GM18907 (cell line): ENCODE measurements around the gene ITGA3.

Experiments used
- ATAC-seq: cut with Tn5 transposase; IDR thresholded peaks from one replicate; pipeline ENCODE4 v1.9.1; 2021; ENCODE audit warnings: mild to moderate bottlenecking, moderate library complexity; ENCODE audit not compliant: unreplicated experiment

ITGA3 gene

DNA sequence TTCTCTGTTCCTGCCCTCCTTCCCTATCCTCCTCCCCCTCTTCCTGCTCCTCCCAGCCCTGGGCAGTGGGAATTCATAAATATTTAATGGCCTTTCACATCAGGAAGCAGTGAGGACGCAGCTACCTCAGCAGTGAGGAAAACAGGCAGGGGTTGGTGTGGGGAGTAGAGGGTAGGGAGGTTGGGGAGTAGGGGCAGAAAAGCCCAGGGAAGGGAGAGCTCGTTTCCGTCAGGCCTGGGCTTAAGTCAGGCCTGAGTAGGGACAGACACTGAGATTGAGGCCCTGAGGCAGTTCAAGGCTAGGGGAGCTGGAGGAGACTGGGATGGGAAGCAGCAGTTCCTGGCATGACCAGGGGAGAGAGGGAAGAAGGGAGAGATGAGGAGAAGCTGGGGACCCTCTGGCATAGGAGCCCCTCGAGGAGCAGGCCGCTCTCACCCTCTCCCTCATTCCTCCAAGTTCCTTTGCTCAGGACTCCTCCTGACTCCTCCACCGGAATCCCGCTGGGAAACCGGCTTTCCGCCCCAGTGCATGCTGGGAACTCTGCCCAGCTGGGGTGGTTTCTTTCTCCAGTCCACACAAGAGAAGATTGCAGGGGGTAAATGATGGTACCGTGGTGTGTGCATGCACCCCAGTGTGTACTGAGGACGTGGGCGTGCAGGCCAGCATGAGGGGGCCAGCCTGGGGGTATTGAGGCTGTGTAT lies 67.9 kb downstream of the ITGA3 start:
- ATAC-seq: no peak

DNA sequence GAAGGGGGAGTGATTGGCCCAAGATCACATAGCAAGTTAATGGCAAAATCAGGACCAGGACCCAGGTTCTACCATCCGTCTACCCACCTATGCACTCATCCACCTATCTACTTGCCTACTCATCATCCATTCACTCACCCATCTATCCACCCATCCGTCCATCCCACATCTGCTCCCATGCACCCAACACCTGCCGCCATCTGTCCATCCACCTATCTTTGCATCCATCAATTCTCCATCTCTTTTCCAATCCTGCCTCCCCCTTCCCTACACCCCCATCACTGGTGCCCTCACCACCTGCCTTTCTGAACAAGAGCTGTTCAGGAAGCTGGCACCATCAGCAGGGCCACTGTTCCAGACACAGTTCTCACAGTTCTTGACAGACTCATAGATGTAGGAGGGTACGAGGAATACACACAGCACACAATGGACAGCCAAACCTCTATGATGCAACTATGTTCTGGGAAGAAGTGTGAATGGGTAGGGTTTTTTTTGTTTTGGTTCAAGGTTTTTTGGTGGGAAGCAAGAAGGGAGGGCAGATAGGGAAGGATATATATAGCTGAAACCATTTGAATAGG lies 69.6 kb downstream of the ITGA3 start:
- ATAC-seq: no peak

DNA sequence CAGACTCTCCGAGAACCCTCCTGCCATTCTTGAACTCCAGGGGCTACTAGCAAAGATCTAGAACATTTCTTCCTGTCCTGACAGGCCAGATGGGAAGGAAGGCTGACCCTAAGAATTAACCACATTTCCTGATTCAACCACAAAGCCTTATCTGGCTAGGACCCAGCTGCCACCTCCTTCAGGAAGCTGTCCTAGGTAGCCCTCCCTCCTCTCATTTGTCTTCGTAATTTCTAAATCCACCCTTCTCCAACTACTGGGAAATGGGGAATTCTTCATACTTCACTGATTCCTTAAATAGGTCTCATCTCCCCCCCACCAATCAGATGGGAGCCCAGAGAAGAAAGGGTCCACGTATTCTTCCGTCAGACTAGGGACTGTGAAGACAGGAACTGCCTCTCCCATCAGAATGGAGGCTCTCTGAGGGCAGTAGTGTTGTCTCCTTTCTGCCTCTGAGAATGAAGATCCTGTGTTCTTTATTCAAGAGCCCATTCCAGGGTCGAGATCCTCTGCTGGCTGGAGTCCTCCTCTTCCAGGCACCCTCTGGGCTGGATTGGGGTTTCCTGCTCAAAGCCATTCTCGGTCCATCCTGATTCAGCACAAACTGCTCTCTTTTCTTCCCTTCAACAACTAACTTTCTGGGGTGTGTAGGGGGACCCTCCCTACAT lies 71.9 kb downstream of the ITGA3 start:
- no peak for ATAC-seq

DNA sequence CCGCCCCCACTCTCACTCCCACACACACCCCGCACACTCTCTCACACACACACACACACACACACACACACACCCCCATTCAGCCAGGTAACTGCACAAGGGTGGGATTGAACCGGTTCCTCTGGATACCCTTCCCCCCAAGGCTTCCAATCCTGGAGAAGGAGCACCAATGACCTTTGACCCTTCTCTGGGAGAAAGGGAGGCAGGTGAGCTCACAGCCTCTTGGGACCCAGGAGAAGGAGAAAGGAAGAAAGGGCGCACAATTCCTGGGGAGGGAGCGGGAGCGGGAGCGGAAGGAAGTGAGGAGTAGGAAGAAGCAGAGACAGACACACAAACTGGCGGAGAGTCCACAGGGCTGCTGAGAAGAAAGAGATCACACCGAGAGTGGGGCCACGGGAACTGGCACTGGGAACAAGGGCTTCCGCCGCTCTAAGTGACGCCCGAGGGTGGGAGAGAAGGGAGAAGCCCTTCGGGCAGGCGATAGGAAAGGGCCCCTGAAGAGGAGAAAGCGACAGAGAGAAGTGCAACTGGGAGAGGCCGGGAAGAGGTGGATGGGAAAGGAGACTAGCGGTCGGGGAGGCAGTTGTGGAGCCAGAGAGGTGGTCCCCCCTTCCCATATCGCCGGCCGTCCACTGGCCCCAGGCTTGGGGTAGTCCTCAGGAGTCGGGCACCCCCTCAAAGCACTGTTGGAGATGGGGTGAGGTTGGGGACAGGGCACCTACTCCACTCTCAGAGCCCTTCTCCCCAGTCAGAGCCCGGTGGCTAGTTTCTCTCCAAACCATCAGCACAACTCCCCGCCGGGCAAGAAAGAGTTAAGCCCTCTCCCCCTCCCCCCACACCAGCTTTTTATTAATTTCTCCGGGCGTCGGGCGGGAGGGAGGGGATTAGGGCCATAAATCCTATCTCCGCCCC lies 72.8 kb downstream of the ITGA3 start:
- ATAC-seq: no peak

DNA sequence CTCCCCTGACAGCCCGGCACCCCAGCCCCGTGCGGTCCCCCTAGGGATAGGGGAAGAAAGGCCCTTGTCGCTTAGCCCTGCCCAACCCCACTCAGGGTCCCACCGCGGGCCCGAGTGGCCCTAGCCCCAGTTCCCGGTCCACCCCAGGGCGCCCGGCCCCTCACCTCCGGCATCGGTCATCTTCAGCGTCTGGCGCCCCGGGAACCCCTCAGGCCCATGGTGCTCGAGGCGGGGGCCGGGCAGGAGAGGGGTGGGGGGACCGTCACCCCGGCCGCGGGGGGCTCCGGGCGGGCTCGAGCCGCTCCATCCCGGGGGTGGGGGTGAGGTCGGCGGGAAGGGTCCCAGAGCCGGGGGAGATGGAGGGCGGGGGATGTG lies 73.4 kb downstream of the ITGA3 start:
- no peak for ATAC-seq

DNA sequence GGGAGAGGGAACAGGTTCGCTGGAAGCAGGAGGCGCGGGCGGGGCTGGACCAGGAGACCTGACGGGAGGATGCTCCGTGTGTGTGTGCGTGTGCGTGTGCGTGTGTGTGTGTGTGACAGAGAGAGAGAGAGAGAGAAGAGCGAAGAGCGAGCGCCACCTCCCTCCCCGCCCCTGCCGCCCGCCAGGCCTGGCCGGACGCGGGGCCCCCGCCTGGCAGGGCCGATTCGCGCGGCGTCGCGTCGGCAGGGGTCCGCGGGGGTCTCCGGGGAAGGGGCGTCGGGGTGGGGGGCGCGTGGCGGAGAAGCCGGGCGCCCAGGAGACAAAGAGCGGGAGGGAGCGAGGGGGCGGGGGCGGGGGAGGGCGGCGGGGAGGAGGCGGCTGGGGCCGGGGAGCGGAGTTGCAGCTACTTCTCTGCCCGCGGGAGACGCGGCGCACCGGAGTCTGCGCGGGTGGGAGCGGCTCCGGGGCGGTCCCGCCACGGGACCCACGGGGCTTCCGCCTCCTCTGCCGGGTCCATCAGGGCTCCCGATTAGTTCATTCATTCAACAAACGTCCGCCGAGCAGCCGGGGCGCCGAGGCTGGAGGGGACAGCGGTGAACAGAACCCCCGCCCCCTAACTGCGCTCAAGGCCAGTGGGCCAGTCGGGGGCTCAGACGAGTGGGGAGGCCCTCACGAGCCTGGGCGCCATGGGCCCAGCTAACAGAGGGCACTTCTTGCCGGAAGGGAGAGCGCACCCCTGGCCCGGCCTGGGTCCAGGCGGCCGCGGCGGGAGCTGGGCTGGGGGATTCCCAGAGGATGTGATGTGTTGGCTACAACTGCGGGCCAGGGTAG lies 74.0 kb downstream of the ITGA3 start, which contains the start of gene SAMD14:
SAMD14 (minus strand) TSS at position 433 of the 831 bp plus-strand sequence. CDS start 5,201 bp downstream, outside the sequence.
- ATAC-seq: no peak

DNA sequence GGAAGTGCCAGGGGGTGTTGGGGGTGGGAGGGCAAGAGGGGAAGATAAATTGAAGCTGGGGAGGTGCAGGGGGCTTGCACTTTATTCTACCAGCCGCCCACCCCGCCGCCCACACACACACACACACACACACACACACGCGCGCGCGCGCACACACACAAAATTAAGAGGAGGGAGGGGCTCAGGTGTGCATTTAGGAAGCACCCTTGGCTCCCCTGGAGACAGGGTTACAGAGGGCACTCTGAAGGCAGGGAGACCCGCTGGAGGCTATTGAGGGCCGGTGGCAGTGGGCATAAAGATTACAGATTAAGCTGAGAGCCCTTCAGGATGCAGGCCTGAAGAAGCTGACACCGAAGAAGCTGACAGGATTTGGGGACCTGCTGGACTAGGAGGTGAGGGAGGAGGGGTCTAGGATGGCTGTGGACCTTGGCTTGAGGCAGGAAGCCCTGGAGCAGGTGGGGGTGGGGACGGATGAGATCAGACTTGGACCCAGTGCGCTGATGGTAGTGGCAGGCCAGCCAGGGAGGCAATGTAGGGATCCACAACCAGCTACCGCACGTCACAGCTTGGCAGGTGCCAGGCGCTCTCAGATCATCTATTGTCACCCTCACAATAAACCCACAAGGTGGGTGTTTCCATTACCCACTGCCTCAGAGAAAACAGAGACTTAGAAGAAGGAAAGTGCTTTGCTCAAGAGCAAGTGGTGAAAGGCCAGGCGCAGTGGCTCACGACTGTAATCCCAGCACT lies 74.8 kb downstream of the ITGA3 start:
- no peak for ATAC-seq

DNA sequence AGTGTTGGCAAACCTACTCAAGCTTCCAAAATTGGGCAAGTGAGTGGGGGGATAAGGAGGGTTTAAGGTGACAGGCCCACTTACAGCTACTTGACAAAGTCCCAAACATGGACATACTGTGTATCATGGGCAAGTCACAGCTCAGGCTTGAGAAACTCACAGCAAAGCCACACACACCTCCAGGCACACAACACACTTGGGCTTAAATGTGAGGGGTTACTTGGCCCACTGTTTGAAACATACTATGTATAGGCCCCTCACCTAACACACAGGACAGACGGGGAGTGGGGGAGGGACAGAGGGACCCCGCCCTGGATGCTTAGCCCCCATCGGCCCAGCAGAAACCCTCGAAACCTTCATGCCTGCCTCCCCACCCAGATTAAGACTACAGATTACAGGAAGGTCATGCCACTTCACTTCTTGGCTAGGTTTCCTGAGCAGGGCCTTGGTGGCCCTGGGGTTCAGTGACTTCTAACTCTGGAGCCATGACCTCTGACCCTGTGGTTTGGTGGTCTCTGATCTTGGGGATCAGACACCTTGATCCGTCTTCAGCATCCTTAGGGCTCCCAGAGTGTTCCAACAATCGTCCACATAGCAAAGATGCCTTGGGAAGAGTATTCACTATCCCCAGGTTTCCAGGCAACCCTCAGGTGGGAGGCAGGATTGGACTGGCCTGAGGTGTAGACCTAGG lies 76.3 kb downstream of the ITGA3 start:
- no peak for ATAC-seq

DNA sequence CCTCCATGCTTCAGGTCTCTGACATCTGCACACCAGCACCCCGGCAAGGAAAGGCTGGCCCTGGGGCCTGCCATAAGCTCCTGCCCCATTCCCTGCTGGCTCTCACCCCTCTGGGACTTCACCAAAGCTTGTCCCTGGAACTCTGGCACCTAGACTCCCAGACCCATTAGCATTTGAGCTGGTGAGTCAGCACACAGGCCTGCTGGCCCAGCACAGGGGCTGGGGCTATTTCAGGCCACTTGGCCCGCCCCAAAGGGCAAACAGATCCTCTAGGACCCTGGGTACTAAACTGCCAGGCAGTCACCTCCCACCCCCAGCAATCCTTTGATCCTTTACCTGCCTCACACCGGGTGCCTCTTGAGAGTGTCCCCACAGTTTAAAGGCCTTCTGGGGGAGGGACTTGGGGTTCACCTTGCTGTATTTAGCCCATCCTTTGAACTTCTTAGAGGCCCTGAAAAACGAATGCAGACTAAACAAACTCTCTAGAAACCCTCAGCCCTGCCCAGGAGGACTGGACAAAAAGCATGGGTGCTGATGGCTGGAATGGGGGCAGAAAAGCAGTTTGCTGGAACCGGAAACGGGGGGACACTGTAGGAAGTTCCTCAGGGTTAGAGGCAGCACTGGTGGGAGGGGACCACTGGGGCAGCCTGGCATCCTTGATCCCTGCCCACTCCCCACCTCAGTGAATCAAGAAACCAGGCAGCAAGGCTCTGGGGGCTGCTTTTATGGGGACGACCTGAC lies 77.3 kb downstream of the ITGA3 start:
- no peak for ATAC-seq

DNA sequence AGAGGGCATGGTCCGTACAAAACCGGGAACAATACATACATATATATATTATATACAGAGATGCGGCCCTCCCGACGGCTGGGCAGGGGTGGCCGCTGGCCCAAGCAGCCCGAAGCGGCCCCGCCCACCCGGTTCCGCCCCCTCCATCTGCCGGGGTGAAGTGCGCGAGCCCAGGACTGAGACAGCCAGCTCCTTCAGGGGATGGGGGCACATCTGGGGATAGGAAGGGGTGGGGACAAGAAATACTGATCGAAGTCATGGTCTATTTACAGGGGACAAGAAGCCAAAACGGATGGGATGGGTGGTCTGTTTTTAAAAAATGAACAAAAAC lies 77.8 kb downstream of the ITGA3 start:
- no peak for ATAC-seq

DNA sequence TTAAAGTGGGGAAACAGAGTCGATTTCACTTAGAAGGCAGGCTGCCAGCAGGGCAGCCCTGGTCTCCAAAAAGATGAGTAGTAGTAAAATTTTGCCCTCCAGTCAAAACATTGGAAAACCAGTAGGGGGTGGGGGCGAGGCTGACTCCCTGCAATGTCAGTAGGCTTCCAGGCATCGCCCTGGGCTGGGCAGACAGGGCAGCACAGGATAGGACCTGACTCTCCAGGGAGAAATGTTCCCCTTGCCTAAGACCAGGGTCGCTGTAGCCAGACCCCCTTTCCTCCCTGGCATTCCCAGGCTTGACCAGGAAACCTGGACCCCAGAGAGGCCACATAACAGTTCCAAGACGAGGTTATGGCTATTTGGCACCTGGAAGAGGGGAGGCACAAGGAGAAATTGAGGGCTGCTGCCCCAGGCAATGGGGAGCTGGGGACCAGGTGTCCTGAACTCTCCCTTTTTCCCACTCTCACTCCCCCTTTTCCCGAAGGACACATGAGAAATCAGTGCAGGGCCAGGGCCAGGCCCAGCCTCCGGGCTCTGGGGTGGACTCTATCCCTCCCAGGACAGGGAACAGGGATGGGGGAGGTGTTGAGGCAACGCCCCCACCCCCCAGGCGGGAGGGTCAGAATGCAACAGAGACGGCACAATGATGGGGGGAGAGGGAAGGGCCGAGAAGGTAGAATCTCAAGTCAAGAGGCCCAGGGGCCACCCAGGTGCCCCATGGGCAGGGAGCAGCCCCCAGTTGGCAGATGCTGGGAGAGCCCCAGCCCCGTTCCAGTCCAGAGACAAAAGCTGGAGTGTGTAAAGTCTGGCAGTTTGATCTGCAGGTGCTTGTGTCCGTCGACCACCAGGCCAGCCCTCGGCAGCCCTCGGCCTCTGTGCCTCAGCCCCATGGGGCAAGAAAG lies 78.5 kb downstream of the ITGA3 start:
- ATAC-seq: no peak

DNA sequence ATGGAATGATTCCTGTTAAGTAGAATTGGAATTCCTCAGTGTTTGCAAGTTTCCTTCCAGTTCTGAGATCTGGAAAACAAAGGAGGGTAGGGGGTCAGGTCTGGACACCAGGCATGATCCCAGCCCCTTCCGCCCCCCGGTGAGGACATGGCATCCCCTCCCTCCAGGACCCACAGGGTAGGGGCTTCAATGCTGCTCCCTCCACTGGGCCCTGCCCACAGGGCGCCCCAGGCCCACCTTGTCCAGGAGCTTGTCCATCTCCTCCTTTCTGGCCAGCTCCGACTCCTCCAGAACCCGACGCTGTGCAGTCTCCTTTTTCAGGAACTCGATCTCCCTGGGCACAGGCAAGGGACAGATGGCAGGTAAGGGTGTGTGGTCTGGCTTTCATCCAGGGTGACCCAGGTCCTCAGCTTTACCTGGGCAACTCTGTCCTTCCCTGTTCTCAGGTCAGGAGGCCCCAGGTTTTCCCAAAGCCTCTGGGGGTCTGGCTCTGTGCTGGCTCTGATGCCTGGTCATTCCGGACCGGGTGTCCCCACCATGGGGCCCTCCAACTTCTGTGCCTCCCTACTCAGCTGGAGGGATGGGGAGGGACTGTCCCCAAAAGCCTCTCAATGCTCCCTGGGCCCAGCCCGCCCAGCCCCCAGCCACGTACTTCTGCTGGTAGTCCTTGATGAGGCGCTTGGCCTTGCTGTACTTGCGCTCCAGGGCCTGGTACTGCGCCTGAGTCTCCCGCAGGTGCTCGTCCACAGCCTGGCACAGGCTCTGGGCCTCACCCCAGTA lies 79.6 kb downstream of the ITGA3 start:
- ATAC-seq: no peak

DNA sequence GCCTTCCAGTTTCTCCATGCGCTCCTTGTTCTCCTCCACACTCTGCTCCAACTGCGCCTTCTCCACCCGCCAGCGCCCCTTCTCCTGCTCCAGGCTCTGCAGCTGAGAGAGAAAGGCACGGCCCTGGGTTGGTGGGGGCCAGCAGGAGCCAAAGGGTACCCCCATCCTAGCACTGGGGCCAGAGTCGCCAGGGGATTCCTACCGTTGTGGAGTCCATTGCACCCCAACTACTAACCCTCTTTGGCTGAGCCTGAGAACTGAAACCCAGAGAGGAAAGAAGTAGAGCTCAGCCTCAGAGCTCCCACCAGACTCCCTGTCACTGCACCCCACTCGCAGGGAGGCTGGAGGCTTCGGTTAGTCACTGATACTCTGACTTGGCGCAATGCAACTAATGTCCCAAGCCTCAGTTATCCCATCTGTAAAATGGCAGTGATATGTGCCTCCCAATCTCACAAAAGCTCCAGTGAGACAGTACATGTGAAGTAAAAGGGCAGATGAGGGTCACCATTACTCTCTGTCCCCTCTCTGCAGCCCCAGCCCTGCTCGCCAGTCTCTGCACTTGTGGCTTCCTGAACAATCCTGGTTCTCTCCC lies 80.3 kb downstream of the ITGA3 start:
- no peak for ATAC-seq

DNA sequence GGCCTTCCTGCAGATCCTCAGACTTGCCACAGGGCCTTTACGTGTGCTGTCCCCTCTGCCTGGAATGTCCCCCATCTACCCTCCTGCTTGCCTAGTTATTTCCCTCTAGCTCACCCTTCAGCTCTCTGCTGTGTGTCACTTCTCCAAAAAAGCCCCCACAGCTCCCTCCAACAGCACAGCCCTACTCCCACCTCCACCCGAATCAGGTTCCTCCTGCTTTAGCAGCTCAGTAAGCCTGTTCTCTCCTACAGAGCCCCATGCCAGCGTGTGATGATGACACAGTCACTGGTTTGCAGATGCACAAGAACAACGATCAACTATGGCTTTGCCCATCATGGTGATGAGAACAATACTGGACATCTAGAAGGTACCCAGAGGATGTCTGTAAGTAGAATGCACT lies 81.1 kb downstream of the ITGA3 start:
- no peak for ATAC-seq

DNA sequence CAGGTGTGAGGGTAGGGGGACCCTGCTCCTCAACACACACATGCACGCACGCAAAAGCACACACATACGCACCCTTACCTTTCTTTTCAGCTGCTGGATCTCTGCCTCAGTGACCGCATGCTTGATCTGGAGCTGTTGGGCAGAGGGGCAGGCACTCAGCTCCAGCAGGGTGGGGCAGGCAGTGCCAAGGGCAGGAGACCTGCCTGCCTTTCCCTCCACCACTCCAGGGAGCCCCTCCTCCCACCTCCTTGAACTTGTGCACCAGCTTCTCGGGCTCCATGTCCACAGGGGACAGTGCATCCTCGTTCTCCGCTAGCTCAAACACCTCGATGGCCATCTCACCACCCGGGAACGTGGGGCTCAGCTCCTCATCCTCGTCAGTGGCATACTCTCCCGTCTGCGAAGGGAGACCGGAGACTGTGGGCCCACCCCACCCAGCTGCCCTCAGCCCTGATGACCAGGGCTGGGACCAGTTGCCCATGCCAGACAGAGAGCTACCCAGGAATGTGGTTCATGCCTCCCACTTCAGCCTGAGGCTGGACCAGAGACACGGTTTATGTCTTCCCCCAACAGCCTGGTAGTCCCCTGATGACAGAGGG lies 83.4 kb downstream of the ITGA3 start:
- ATAC-seq: no peak
